ENCODE measurements around the gene CUBN.

DNA sequence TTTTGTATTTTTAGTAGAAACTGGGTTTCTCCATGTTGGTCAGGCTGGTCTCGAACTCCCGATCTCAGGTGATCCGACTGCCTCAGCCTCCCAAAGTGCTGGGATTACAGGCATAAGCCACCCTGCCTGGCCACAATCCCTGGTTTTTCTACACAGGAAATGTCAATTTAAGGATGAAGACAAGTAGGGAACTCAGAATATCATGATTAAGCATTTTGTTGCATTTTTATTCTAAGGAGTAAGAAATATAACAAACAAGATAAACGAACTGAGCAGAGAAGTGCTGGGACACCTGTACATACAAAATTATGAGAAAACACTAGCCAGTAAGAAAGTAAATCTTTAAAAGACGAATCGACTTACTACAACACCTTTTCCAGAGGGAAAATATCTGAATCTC lies 69.3 kb downstream of the CUBN start:
- no peak for TF ChIP-seq CTCF (IDR thresholded peaks at IDR 0.05)
- TF ChIP-seq POLR2A (IDR thresholded peaks at IDR 0.05), result no peak
